NCI-H2081 (cell line): ENCODE measurements around the gene KCTD6.
A peak's percentile ranks its signal among the peaks of the same experiment; 100 is the strongest.

Source experiments
- DNase-seq, 2 experiments: peaks; one replicate each; lab custom pipeline; 2025; lab: John Stamatoyannopoulos, UW

Gene KCTD6

DNA sequence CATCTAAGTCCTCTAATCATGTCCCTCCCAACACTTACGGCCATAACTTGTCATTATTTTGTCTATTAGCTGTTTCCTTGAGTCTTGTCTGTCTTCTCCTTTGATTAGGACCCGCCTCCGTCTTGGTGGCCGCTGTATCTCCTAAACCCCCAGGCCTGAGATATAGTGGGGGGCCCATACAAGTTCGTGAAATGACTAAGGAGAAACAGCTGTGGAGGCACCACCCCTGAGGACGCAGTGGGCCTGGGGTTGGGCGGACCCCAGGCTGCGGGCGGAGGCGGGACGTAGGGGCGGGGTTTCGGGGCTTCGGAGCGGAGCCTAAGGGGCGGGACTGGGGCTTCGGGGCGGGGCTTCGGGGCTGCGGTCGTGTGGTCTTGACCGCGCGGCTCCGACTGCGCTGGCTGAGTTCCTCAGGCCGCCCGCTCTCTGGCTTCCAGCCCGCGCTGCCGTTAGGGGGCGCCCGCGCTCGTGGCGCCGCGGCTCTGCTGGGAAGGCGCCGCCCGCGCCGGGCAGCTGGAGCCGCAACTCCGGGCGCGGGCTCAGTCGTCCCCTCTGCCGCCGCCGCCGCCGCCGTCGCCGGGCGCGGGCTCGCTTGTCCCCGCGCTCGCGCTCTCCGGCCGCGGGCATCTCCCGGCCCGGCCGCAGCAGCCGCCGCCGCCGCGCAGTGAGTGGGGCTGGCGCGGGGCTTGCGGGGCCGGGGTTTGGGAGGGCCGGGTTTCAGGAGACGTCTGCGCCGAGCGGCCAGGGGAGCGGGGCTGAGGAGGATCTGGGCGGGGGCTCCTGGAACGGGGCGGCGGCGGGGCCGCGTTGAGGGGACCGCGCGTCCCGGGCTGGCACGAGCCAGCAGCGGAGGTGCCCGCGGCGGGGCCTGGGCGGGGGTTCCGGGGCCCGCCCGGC is at the start of gene KCTD6:
Gene KCTD6, plus strand, starts transcription at position 591 of the 897 bp plus-strand sequence. CDS start 6,660 bp downstream, outside the sequence.
- peak; percentile 71 to 87 for DNase-seq

DNA sequence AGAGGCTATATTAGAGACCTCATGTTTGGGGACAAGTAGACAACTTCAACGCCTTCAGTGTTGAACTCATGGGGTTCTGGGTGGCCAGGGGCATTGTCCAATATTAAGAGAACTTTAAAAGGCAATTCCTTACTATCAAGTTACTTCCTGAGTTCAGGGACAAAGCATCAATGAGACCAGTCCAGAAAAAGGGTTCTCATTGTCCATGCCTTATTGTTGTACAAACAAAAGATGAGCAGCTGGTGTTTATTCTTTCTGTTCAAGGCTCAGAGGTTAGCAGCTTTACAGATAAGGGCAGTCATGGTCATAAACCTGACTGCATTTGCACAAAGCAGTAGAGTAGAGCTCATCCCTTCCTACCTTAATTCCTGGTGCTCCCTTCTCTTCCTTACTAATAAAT is 39.7 kb upstream of the KCTD6 start:
- no peak for DNase-seq

DNA sequence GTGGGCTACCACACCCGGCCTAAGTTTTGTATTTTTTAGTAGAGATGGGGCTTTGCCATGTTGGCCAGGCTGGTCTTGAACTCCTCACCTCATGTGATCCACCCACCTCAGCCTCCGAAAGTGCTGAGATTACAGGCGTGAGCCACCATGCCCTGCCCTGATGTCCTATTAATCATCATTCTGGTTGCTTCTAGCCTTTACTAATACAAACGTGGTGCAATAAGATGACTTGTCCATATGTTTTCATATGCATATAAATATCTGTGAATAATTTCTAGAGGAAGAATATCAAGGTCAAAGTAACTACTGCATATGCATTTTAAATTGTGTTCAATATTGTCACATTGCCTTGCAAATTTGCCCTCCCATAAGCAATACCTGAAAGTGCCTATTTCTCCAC is 32.7 kb upstream of the KCTD6 start:
- DNase-seq = no peak

DNA sequence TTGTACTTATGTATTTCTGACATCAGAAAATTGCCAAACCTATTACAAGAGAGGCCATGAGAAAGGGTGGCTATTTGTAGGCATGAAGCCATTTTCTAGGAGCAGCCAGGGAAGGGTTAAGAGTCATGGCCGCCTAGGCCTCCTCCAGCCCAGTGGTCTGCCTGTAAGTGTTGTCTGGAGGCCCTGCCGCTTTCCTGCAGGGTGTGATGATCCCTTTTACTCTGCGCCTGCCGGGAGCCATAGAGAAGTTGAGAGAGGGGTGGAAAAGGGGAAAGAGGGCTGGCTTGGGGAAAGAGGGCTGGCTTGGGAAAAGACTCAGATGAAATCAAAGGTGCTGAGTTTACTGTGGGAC is 29.1 kb upstream of the KCTD6 start:
- DNase-seq = no peak

DNA sequence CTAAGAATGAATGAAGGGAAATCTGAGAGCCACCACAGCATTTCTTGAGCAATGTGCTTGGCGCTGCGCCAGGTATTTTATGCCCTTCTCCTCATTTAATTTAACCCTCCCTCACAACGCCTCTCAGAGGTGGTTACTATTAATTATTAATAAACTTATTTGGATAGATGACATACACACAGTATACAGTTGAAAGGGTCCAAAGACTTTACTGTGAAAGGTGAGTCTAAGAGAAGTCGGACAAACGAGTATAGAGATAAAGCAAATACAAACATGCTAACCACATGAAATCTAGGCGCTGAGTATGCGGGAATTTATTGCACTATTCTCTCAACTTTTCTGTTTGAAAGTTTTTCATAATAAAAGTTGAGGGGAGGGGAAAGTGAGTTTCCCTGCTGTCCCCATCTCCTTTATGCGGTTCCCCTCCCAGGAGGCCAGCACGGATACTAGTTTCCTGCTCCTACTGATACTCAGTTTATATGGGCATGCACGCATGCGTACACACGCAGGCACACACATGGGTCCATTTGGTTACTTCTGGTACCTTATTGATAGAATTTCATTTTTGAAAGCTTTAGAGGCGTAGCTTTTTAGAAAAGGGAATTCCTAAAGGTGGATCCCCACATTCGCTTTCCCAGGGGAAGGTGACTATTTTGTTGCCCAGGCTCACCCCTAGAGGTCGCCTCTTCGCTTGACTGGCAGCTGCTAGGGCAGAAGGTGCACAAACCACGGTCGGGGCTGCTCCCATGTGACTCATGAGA is 28.5 kb upstream of the KCTD6 start:
- peak; percentile 44 to 72 for DNase-seq

DNA sequence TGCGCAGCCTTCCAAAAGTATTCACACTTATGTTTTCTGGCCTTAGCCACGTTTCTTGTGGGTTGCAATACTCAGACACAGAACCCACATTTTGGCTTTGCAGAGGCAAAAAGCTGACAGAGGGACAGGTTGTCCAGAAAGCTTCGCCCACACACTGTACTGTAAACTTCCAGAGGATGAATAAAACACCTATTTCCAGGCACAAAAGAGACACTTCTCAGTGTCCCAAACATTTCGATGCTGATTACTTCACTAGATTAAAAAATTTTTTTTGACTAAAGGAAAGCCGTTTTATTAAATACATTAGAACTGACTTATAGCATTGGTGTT is 28.0 kb upstream of the KCTD6 start:
- DNase-seq = no peak

DNA sequence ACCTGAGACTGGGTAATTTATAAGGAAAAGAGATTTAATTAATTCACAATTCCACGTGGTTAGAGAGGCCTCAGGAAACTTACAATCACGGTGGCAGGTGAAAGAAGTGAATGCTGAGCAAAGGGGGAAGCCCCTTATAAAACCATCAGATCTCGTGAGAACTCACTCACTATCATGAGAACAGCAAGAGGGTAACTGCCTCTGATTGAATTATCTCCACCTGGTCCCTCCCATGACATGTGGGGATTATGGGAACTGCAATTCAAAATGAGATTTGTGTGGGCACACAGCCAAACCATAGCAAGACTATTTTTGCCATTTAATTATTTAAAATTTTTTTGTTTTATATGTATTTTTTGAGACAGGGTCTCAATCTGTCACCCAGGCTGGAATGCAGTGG is 27.0 kb upstream of the KCTD6 start:
- no peak for DNase-seq

DNA sequence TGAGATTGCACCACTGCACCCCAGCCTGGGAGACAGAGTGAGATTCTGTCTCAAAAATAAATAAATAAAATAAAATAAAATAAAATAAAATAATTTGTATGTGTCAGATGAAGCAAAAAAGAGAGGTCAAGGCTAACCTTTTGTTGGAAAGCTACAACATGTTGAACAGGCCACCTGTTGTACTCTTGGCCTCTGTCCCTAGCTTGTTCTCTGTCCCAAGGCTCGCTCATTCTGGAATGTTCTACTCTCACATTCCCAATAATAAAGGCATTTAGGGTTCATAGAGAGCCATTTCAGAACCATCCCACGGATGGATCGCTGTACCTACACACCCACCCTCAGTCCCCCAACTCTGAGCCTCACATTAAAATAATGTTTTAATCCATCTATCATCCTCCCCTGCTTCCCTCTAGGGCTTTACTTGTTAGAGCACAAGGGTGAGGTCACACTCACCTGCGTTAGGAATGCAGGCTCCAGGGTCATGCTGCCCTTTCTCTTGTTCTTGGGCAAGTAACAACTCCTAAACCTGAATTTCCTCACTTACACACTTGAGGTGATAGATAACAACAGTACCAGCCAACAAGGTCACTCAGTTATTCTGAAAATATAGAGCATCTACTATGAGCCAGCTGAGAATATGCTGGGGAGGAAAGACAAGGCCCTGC is 24.9 kb upstream of the KCTD6 start:
- no peak for DNase-seq

DNA sequence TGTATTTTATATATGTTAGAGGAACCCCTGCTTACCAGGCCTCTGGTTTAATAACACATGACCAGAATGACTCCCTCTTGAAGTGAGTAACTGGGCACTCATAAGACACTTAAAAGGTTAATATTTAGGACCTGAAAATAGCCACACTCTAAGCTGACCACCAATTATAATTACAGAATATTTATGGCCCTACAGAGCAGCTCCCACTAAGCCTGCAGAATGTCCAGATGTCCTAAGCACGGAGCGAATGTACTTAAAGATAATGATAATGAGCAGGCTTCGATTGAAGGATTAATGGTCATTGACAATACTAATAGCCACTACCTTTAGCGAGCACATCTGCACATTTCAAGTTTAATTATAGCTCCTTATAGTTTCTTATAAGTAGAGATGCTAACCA is 22.8 kb upstream of the KCTD6 start:
- no peak for DNase-seq

DNA sequence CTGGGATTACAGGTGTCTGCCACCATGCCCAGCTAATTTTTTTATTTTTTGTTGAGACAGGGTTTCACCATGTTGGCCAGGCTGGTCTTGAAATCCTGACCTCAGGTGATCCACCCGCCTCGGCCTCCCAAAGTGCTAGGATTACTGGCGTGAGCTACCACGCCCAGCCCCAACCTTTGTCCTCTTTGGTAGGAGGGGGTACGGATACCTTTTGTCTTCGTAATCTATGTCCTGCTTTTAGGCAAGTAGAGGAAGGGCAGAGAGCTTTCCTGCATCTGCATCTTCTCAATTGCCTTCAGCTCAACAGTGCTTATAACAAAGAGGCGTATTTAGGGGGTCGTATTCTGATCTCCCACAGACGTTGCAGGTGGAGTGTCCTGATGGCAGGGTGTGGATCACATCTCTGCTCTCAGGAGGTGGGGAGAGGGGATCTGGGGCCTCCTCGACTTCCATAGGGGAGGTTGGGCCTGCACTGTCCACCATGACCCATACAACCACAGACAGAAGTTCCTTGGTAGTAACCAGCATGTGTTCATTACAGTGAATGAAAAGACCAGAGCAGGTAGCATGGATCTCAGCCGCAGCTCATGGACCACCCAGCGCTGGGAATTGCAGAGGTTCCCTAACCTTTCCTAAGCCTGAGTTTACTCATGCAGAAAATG is 21.4 kb upstream of the KCTD6 start:
- DNase-seq = no peak

DNA sequence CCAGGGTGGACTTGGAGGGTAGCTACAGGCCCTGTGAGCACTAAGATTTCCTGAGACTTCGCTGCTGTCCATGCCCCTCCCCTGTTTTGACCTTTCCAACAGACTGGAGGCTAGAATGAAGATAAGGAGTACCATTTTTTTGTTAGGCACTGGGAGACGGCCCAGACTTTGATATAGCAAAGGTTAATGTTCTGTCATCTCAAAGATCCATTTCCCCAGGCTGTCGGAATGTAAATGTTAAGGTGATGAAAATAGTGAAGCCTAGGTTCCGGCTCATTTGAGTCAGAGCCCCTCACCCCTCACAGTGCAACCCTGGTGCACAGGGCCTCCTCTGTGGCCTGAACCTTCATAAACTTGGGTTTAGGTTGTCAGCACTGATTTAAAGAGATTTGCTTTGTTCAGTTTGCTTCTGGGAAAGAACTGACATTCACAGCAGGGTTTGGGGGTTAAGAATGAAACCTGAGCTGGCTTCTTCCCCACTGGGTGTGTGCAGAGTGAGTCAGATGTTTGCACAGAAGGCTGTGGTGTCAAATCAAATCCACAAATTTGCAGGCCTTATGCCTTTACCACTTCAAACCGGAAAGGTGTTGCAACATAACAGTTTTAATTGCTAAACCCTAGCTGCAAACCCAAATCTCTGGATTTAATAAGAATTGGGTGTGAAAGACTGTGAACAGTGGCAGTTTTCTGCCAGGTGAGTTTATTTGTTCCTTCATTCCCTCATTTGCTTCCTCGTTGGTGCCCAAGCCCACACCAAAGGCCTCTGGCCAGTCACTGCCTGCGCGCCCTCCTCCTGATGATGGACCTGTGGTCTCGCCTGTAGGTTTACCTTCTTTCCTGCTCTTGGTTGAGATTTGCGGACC is 20.6 kb upstream of the KCTD6 start:
- DNase-seq = peak; percentile 73 to 92

DNA sequence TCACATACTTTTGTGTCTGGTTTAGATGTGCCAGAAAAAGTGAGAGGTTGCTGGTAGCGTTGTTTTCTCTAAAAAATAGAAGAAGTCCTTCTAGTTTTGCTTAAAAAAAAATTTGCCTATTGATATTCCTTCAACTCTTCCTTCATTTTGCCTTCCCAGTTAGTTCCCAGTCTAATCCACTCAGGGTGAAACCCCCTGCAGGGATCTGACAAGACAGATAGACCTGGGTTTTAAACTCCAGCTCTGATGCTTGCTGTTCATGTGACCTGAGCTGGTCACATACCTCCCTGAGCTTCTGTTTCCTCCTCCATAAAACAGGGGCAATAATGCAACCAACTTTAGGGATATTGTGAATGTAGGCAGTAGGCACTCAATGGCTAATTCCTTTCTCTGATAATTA is 18.6 kb upstream of the KCTD6 start:
- DNase-seq = no peak

DNA sequence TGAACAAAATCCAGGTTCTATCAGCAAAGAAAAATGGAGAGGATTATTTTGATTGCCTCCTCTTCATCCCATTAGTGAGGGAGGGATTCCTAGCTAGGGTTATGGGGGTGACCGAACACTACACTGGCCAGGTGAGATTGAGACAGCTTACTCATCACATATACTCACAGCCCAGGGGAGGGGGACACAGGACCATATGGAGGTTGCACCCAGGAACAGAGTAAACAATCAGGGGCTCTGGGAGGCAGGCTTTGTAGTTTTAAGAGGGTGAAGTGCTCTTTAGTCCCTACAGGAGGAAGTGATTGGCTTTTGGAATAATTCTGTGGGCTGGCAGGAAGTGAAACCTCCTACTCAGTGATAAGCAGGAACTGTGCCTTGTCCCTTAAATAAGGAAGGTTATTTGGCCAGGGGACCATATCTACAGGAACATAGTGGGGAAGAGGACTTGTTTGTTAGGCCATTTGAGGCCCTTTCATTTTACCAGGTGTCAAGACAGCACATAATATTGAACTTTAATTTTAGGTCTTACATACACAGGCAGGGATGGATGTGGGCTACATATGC is 17.5 kb upstream of the KCTD6 start:
- DNase-seq = no peak

DNA sequence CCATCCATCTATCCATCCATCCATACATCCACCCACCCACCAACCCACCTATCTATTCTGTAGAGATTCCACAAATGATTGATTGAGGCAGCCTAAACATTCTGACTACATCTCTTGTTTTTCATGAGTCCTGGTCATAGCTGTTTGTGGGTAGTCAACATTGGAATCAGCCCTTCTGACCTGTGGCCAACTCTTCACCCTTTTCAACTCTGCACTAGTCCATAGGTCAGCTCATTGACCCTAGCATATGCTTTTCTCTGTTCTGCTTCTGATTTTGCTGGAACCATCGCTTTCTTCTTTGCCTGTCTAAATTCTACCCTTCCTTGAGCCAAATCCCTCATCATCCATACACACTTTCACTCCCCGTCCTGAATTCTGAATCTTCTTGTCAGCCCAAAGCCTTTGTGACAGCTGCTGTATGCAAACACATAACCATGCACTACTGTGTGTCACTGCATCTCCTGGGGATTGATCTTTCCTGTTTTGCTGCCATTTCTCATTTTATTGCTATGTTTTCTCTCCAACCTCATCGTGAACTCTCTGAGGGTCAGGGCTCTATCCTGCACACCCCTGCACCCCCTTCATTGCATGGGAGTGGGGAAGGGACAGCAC is 16.8 kb upstream of the KCTD6 start:
- DNase-seq = no peak

DNA sequence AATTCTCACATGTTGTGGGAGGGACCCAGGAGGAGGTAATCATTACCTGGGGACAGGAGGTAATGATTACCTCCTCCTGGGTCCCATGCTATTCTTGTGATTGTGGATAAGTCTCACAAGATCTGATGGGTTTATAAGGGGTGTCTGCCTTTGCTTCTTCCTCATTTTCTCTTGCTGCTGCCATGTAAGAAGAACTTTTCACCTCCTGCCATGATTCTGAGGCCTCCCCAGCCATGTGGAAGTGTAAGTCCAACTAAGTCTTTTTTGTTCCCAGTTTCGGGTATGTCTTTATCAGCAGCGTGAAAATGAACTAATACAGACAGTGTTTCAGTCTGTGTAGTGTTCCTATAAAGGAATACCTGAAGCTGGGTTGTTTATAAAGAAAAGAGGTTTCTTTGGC is 13.1 kb upstream of the KCTD6 start:
- DNase-seq = no peak

DNA sequence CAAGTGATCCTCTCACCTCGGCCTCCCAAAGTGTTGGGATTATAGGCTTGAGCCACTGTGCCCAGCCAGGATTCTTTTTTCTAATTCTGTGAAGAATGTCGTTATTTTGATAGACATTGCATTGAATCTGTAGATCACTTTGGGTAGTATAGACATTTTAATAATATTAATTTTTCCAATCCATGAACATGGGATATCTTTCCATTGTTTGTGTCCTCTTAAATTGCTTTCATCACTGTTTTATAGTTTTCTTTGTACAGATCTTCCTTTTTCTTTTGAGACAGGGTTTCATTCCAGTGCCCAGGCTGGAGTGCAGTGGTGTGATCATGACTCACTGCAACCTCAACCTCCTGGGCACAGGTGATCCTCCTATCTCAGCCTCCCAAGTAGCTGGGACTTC is 11.6 kb upstream of the KCTD6 start:
- no peak for DNase-seq

DNA sequence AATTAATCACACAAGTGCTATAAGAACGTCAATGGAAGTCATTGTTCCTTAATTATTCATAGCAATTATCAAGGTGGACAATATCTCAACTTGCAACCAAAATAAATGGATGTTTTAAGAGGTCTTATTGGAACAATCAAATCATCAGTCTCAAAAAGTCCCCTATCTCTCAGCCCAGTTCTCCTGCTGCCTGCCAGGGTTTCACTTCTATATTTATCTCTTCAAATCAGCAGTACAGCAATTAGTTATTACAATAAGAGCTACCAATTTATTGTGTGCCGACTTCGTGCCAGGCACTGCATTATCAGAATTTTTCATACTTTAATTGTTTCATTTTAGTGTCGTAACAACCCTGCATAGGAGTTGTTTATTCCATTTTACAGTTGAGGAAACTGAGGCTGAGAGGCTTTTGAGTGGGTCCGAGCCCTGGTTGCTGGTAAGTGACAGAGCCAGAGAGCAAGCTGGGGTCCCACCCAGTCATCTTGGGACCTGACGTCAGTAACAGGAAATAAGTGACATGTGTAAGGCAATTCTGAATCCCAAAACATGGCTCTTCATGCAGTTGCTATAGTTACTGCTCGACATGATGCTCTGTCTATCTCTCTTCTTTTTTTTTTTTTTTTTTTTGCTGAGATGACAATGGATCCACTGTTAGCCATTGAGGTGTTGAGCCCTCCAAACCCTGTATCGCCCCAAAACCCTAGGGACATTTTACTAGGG is 8.8 kb upstream of the KCTD6 start:
- no peak for DNase-seq

DNA sequence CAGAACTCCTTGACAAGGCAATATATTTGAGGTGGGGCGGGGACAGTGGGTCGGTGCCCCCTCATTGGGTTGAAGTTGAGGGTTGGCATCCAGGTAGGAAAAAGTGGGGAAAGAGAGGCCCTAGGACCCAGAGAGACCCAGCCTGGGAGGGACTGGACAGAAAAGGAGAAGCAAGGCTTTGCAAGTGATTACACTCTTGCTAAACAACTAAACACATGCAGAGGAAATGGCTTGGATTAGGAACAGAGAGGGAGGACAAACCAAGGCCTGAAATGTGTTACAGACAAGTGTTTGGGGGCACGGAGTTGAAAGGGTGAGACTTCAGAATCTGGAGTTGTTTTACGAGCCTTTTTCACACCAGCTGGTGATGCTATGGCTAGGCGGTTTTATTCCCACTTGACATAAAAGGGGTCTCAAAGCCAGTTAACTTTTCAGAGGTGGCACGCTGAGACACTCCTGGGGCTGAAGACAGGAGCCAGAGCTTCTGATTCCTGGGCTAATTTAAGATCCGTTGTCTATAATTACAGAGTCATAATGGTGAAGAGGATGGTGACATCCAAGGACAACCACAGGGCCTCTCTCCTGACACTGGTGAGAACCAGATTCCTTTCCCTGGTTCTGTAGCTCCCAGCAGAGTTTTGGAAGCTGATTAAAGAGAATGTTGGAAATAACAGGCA is 7.7 kb upstream of the KCTD6 start:
- no peak for DNase-seq

DNA sequence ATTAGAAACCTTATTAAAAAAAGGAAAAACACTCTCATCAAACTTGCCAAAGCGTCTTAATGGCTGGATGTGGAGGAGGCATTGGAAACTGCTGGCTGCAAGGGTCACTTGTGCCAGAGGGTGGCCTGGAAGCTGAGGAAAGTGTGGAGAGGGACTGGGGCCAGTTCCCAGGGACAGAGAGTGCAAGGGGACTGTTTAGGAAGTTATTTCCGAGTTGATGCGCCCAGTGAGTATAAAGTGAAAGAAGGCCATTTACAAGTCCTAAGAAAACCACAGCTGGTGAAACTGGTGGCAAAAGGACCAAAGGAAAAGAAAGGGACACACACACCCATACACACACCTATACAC is 7.2 kb upstream of the KCTD6 start:
- no peak for DNase-seq
